GM19035 (cell line): ENCODE measurements around the gene FNIP2.
"Not testable (repeated sequence)": the region's sequence is repeated elsewhere in the genome, so short reads cannot be mapped to it uniquely, and the experiment has no call there.

Source experiments
- ATAC-seq: cut with Tn5 transposase; IDR thresholded peaks from one replicate; pipeline ENCODE4 v1.9.1; 2021; ENCODE audit not compliant: unreplicated experiment

Gene FNIP2

DNA sequence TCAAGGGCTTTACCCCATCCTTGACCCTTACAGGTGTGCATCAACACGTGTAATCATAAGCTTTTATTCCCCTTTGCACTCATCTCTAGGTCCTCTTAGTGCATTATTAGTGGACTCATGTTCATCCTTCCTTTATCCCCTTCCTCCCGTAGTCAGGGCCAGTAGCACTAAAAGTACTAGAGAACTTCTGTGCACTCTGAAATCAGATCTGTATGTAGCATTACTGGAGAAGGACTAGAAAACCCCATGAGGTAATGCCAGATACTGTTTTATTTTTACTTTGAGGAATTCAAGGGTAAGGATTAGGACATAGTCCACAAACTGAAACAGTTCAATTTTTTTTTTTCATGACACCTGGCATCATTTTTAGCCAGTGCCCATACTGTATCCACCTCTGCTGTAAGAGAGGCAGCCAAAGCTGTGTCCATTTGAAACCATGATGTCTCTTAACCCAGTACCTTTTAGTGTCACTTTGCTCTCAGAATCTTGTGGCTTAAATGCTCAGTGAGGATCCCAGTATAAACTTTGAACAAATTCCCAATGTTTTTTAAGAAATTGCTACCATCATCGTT, 134.7 kb downstream of the FNIP2 start:
- no peak for ATAC-seq

GRCh38 chr4:158904815-158905214, 136.0 kb downstream of the FNIP2 start:
- no peak for ATAC-seq

DNA sequence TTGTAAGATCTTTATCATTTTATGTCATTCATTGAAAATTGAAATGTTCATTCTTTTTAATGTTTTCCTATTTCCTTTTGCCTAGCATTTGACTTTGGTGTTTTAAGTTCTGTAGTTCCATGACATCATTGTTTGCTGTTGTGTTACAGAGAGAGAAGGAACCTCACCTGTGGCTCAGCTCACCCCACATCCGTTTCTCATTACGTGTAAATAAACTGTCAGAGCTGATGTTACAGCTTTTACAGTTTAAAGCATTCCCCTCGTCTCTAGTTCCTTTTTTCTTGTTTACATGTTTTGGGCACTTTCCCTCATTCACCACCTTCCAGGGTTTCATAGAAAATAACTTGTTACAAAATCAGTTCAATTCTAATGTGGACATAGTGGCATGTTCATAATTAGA, 137.2 kb downstream of the FNIP2 start:
- peak; percentile 84 for ATAC-seq

GRCh38 chr4:158912390-158912789, 143.6 kb downstream of the FNIP2 start:
- ATAC-seq, result no peak

DNA sequence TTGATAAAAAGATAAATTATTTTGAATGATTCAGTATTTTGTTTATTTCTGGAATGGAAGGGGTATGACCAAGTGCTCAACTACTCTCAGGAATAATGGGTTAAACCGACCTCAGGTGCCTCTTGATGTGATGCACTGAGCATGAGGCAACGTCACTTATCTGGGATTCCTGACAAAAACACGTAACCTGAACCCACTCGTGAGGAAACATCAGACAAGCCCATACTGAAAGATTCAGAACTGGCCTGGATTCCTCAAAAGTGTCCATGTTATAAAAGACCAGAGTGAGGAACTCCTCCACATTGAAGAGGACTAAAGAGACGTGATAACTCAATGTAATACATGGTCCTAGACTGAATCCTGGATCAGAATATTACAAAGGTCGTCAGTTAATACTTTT, 144.0 kb downstream of the FNIP2 start:
- no peak for ATAC-seq

- ATAC-seq, result no peak
Measured at GRCh38 chr4:158913766-158914165, 144.9 kb downstream of the FNIP2 start.

- no peak for ATAC-seq
Measured at GRCh38 chr4:158914218-158914617, 145.4 kb downstream of the FNIP2 start.

GRCh38 chr4:158915683-158916241, 146.9 kb downstream of the FNIP2 start:
- ATAC-seq, result no peak

GRCh38 chr4:158920452-158920996, 151.7 kb downstream of the FNIP2 start:
- ATAC-seq, result not testable (repeated sequence)

DNA sequence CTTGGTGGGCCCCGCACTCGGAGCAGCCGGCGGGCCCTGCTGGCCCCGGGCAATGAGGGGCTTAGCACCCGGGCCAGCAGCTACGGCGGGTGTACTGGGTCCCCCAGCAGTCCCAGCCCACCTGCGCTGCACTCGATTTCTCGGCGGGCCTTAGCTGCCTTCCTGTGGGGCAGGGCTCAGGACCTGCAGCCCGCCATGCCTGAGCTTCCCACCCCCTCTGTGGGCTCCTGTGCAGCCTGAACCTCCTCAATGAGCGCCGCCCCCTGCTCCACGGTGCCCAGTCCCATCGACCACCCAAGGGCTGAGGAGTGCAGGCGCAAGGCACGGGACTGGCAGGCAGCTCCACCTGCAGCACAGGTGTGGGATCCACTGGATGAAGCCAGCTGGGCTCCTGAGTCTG, 158.9 kb downstream of the FNIP2 start:
- ATAC-seq, result not testable (repeated sequence)

DNA sequence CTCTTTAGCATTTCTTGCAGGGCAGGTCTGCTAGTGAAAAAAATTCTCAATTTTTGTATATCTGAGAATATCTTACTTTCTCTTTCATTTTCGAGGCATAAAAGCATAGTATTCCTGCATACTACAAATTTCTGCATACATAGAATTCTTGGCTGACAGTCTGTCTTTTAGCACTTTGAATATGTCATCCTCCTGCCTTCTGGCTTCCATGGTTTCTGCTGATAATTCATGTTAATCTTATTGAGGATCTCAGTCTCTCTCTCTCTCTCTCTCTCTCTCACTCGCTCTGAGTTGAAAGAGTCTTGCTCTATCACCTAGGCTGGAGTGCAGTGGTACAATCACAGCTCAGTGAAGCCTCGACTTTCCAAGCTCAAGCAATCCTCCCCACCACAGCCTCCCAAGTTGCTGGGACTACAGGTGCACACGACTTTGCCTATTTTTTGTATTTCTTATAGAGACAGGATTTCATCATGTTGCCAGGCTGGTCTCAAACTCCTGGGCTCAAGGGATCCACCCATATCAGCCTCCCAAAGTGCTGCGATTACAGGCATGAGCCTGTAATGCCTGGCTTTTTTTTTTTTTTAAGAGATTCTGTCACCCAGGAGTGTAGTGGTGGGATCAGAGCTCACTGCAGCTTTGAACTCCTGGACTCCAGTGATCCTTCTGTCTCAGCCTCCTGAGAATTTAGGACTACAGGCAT, 161.3 kb downstream of the FNIP2 start:
- ATAC-seq, result no peak

GRCh38 chr4:158930639-158930972, 161.8 kb downstream of the FNIP2 start:
- ATAC-seq, result no peak

GRCh38 chr4:158933236-158933635, 164.4 kb downstream of the FNIP2 start:
- ATAC-seq, result no peak

DNA sequence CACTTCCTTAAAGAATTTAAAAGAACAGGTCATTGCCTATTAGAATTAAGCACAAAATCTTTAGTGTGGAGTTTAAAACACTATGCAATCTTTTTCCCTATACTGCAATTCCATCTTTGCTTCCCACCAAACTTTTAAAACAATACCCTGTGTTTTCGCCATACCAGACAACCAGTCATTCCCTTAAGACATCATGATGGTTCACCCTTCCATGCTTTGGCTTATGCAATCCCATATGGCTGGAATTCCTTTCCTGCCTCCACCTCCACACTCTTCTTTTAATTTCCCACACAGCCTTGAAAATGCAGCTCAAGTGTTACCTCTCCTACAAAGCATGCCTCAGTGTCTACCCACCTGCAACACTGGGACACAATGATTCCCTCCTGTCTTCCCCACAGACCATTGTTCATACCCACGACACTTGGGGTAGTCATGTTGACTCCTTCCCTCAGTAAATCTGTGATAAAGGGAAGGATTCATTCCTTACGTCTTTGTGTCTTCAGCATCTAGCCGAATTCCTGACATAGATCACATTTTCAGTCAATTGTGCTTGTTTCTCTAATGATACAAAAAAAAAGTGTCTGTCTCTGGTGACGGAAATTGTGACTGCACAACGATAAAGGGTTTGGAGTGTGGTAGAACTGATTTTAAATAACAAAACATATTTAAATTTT, 166.3 kb downstream of the FNIP2 start:
- no peak for ATAC-seq

DNA sequence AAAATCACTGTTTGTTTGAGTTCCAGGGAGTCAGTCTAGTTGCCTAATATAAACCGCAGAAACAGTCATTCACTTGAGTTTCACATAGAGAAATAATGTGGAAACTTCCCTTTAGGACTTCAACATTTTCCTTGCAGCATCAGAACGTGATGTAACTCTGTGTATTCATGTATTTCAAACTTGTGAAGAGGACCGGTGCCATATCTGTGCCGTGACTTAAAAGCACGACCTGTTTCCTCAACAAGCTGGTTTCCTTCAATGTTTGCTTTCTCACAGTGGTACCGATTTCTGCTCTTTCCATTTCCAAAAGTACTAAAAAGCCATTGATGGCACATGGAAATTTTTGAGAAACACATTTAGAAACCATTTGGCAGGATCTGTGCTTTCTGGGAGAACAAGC, 167.4 kb downstream of the FNIP2 start:
- ATAC-seq, result no peak

DNA sequence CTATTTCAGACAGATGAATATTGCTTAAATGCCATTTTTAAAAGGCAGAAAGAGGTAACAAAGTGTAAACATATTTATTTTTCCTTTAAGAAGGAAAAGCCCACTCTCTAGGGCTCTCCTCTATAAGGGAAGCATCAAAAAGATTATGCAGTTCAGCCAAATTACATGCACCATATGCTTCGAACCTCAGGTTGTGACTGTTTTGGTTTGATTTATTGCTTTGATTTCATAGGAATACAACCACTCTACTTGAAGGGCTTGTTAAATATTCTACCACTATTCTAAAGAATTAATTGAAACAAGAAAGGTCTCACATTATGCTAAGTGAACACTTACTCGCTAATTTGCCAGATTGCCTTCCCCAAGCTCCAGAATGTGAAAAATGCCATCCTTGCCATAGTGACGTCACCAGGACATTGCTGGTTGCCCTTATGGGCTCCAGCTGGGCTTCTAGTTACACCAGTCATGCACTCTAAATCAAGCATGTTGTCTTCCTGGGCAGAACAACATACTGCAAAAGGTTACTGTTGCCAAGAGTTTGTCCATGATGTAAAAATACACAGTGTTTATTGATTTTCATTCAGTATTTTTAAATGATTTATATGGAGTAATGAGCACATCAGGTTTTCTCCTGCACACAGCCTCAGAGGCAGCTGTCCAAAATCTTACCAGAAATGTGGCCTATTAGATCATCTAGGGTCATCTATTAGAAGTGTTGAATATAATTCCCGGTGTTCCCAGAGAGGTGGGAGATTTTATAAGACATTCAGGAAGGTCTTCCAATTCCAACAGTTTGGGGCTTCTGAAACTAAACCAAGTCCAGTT, 169.6 kb downstream of the FNIP2 start:
- ATAC-seq, result no peak

DNA sequence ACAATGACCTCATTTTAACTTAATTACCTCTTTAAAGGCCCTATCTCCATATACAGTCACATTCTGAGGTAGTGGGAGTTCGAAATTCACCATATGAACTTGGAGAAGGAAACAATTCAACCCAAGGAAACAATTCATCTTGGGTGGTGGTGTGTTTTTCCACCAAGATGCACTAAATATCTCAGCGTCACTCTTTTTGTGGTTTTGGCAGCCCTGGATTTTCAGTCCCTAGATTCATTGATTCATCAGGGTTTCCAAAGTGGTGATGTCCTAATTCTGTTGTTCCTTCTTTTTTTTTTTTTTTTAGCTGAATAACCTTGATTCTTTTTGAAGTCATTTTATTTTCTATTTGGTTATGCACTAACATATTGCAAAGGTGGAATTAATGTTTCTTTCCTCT, 171.4 kb downstream of the FNIP2 start:
- ATAC-seq, result no peak

- no peak for ATAC-seq
Measured at GRCh38 chr4:158941321-158941720, 172.5 kb downstream of the FNIP2 start.

DNA sequence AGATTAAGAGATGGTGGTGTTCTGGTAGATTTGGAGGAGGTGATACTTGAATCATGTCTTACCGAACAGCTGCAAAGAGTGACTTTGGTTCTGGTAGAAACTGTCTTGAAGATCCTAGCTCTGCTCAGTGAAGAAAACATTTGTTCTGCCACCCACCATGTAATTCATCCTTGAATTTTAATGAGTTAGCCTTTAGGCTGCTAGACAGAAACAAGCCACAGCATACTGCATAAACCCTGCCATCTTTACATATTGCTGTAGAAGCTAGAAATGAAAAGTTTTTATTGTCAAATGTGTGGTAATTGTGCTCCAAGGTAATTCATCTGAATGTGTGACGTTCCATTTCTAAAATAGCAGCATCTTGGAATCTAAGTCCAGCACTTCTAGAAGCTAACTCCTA, 173.1 kb downstream of the FNIP2 start:
- no peak for ATAC-seq

DNA sequence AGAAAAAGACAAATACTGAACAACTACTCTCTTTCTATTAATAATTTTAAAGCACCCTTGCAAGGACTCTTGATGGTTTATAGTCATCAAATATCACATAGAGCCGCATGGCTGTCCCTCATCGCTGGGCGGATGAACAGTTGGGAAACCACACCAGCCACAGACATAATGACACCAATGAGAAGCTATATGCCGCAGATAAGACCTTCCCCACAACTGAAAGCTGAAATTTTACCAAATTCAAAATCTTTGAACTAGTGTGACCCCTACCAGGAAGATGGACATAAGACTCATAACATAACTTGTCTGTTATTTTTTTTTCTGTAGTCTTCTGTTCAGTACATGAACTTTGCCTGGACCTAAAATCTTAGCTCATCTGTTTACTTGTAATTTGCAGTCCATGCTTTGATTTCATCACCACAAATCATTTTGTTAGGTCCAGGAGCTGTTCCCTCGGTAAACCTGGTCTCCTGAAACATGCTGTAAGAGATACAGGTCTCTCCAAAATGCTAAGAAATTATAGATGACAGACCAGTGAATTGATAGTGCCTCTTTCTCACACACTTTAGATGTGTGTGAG, 176.8 kb downstream of the FNIP2 start:
- ATAC-seq, result no peak

GRCh38 chr4:158946825-158947224, 178.0 kb downstream of the FNIP2 start:
- ATAC-seq, result no peak
